Right kidney (tissue), 1 donor: Measurements from ENCODE around the gene PTTG2.
"Not testable (repeated sequence)": the region's sequence is repeated elsewhere in the genome, so short reads cannot be mapped to it uniquely, and the experiment has no call there.

ENCODE experiments used
- DNase-seq: peaks from one replicate; pipeline ENCODE4 v3.0.0-alpha.2; 2016

PTTG2 gene

GRCh38 chr4:37956941-37957340, 3.3 kb upstream of the PTTG2 start:
- DNase-seq = no peak

- no peak for DNase-seq
Observed at GRCh38 chr4:37958932-37959331, 1.3 kb upstream of the PTTG2 start.

- DNase-seq = no peak
Observed at GRCh38 chr4:37960679-37961450, 667 bp downstream of the PTTG2 start.

- no peak for DNase-seq
Observed at GRCh38 chr4:37964734-37965457, 4.7 kb downstream of the PTTG2 start.

- no peak for DNase-seq
Observed at GRCh38 chr4:37966044-37966443, 5.8 kb downstream of the PTTG2 start.

GRCh38 chr4:37967736-37968135, 7.5 kb downstream of the PTTG2 start:
- no peak for DNase-seq

GRCh38 chr4:37968747-37969146, 8.5 kb downstream of the PTTG2 start:
- DNase-seq = no peak

GRCh38 chr4:37970702-37971101, 10.5 kb downstream of the PTTG2 start:
- DNase-seq = no peak

GRCh38 chr4:37971202-37971601, 11.0 kb downstream of the PTTG2 start:
- DNase-seq = no peak

- no peak for DNase-seq
Observed at GRCh38 chr4:37973441-37973840, 13.2 kb downstream of the PTTG2 start.

GRCh38 chr4:37975321-37975822, 15.2 kb downstream of the PTTG2 start:
- not testable (repeated sequence) for DNase-seq

GRCh38 chr4:37976507-37976906, 16.3 kb downstream of the PTTG2 start:
- DNase-seq = no peak

- DNase-seq = peak; percentile 81
Observed at GRCh38 chr4:37976991-37977470, 16.8 kb downstream of the PTTG2 start.

GRCh38 chr4:37977471-37978247, 17.5 kb downstream of the PTTG2 start:
- DNase-seq = peak; percentile 89

GRCh38 chr4:37978248-37978924, 18.2 kb downstream of the PTTG2 start:
- no peak for DNase-seq

- DNase-seq = no peak
Observed at GRCh38 chr4:37980246-37980645, 20.0 kb downstream of the PTTG2 start.

- DNase-seq = peak; percentile 25
Observed at GRCh38 chr4:37981425-37981824, 21.2 kb downstream of the PTTG2 start.

- no peak for DNase-seq
Observed at GRCh38 chr4:37981844-37982720, 21.9 kb downstream of the PTTG2 start.

- no peak for DNase-seq
Observed at GRCh38 chr4:37982736-37983135, 22.5 kb downstream of the PTTG2 start.

- no peak for DNase-seq
Observed at GRCh38 chr4:37983951-37984350, 23.8 kb downstream of the PTTG2 start.

GRCh38 chr4:37985730-37986275, 25.6 kb downstream of the PTTG2 start:
- no peak for DNase-seq
